Sigmoid colon (tissue), 4 donors: ENCODE measurements around the gene SLC22A4.

ENCODE experiments used
- CTCF ChIP-seq, 4 experiments: fragments of 450-650 bp in 3 of 4; fragments of 200-600 bp in 1 of 4; IDR thresholded peaks; one replicate each; pipeline ENCODE4 v1.5.1; 2016 to 2019; ENCODE audit warnings: antibody characterized with exemption in 4 of 4, mild to moderate bottlenecking in 3 of 4, moderate library complexity in 2 of 4
- EP300 ChIP-seq, 4 donors: sonication (generic); formaldehyde crosslinking; IDR thresholded peaks; one replicate each; pipeline ENCODE4 v1.6.1; 2017; ENCODE audit warnings: antibody characterized with exemption in 4 of 4
- POLR2AphosphoS5 ChIP-seq, 4 donors: sonication (generic); formaldehyde crosslinking; IDR thresholded peaks; one replicate each; pipeline ENCODE4 v1.6.1; 2017; ENCODE audit warnings: antibody characterized with exemption in 4 of 4

DNA sequence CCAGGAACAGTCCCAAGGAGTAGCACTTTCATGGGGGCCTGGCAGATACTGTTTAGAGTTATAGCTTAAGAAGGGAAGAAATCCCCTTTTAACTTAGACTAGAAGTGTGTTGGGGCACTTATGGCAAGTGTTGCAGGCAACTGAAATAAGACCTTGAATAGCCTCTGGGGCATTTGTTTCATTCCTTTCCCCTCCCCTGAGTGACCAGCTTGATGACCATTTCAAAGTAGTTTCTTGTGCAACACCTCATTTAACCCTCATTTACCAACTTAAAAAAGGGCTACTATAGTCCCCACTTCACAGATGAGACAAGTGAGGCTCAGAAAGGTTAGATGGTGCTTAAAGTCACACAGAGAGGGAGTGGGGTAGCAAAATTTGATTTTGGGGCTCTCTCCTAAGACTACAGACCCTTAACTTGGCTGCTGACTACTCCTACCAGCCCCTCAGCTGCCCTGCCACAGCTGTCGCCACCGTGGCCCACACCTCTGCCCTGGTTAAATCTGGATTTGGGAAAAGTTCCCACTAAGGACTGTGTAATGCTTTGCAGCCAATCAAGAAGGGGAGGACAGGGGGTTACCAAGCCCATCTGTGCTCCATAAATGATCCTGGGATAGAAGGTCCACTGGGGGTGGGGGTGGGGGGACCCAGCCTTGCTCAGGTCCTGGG, 31.2 kb upstream of the SLC22A4 start:
- TF ChIP-seq POLR2AphosphoS5 (IDR thresholded peaks at IDR 0.05): no peak
- TF ChIP-seq EP300 (IDR thresholded peaks at IDR 0.05): no peak
- no peak for TF ChIP-seq CTCF (IDR thresholded peaks at IDR 0.05)
